K562 (cell line): ENCODE results near the gene CDC27. TPM values are rescaled to one million over a fixed set of nuclear protein-coding genes. Genes with fewer than 3 reads are reported as not detected.
A peak's percentile ranks its signal among the peaks of the same experiment; 100 is the strongest.

Experiments
- ATAC-seq: fragments of 200-7000 bp; cut with Tn5 transposase; 3 replicates; pipeline ENCODE4 v1.9.1; 2020; ENCODE audit warnings: moderate library complexity
- BruUV-seq: library from RNA; stranded (reverse); fragments of 400-500 nt; replicated peaks from 2 replicates; lab custom pipeline; 2021; lab: Mats Ljungman, UMichigan
- CTCF ChIA-PET: fragments of 300-600 bp; formaldehyde crosslinking; extraction: SDS; loops from one replicate; lab custom pipeline; 2021; ENCODE audit warnings: low intra/inter-chr PET ratio; lab: Yijun Ruan, JAX
- POLR2A ChIA-PET: fragments of 300-600, 350-650 bp; sonication (Branson Sonifier 250); formaldehyde crosslinking; extraction: SDS; loops from one replicate; lab custom pipeline; 2021; ENCODE audit warnings: antibody characterized with exemption, inconsistent platforms; lab: Yijun Ruan, JAX
- DNase-seq, 4 experiments: peaks; one replicate each; pipeline versions ENCODE4 v3.0.0 to v3.0.0-alpha.2; 2011 to 2018; ENCODE audit warnings: low spot score in 3 of 4, mixed read lengths in 3 of 4; ENCODE audit errors: extremely low read depth in 1 of 4
- FAIRE-seq: peaks from 2 replicates; lab custom pipeline; 2011; peaks lifted over from hg19 to GRCh38; lab: Jason Lieb, UNC
- H2AFZ ChIP-seq: 2 replicates; pipeline ENCODE4 v1.6.0; 2011; ENCODE audit warnings: low read depth, low read length, control low read depth, inconsistent platforms
- H3K27ac ChIP-seq: fragments of 200-600 bp; 3 replicates; pipeline ENCODE4 v1.8.0; 2011; ENCODE audit warnings: low read depth, mild to moderate bottlenecking, control low read depth, inconsistent platforms, low read length, moderate library complexity, mixed read lengths; ENCODE audit errors: extremely low read depth
- H3K27me3 ChIP-seq, 2 experiments: fragments of 300-600 bp in 1 of 2; 2 replicates in 1 of 2; 3 replicates in 1 of 2; pipeline versions ENCODE4 v1.6.0 to v1.8.0; 2011; ENCODE audit warnings: inconsistent platforms in 2 of 2, low read length in 2 of 2, mild to moderate bottlenecking in 1 of 2, mixed read lengths in 1 of 2, moderate library complexity in 1 of 2; ENCODE audit not compliant: control insufficient read depth in 2 of 2, insufficient read depth in 2 of 2
- H3K36me3 ChIP-seq: fragments of 300-600 bp; 3 replicates; pipeline ENCODE4 v1.8.0; 2011; ENCODE audit warnings: mild to moderate bottlenecking, low read length, inconsistent platforms; ENCODE audit not compliant: control insufficient read depth, insufficient read depth
- H3K4me1 ChIP-seq, 2 experiments: fragments of 200-600 bp in 1 of 2; replicated peaks in 1 of 2; 2 replicates in 1 of 2; 3 replicates in 1 of 2; pipeline versions ENCODE4 v1.5.1 to v1.8.0; 2011; ENCODE audit warnings: inconsistent platforms in 2 of 2, low read length in 2 of 2, mild to moderate bottlenecking in 1 of 2, mixed read lengths in 1 of 2, moderate library complexity in 1 of 2; ENCODE audit not compliant: control insufficient read depth in 2 of 2, insufficient read depth in 2 of 2
- H3K4me2 ChIP-seq: 2 replicates; pipeline ENCODE4 v1.6.1; 2011; ENCODE audit warnings: low read length, control low read depth, inconsistent platforms, mixed read lengths; ENCODE audit not compliant: insufficient read depth
- H3K4me3 ChIP-seq: fragments of 200-600 bp; sonication (generic), shearing (Covaris generic); 2 replicates; pipeline ENCODE4 v1.5.1; 2016; ENCODE audit warnings: control low read depth, inconsistent platforms
- H3K79me2 ChIP-seq: fragments of 200-600 bp; 3 replicates; pipeline ENCODE4 v1.8.0; 2011; ENCODE audit warnings: low read length, inconsistent platforms; ENCODE audit not compliant: control insufficient read depth, insufficient read depth
- H3K9ac ChIP-seq, 2 experiments: 2 replicates each; pipeline versions ENCODE4 v1.6.0 to v1.6.1; 2011; ENCODE audit warnings: low read depth in 2 of 2, low read length in 2 of 2, control low read depth in 1 of 2, inconsistent platforms in 1 of 2, mild to moderate bottlenecking in 1 of 2, mixed read lengths in 1 of 2; ENCODE audit not compliant: insufficient read depth in 1 of 2
- H3K9me1 ChIP-seq: one replicate; pipeline ENCODE4 v1.6.0; 2011; ENCODE audit warnings: inconsistent platforms, mild to moderate bottlenecking, low read length, moderate library complexity; ENCODE audit not compliant: control insufficient read depth, insufficient read depth
- H3K9me3 ChIP-seq: replicated peaks from 2 replicates; pipeline ENCODE4 v1.5.1; 2011; ENCODE audit warnings: low read depth, low read length, inconsistent platforms; ENCODE audit not compliant: control insufficient read depth, insufficient read depth
- H4K20me1 ChIP-seq: replicated peaks from 2 replicates; pipeline ENCODE4 v1.6.1; 2011; ENCODE audit warnings: low read length, inconsistent platforms, mixed read lengths; ENCODE audit not compliant: control insufficient read depth, insufficient read depth
- CBFA2T3 ChIP-seq: fragments of 450-650 bp; IDR thresholded peaks from 2 replicates; pipeline ENCODE4 v1.6.1; 2017
- CREBBP ChIP-seq: IDR thresholded peaks from one replicate; pipeline ENCODE4 v1.6.1; 2012; ENCODE audit warnings: low read depth, mild to moderate bottlenecking, control low read depth, inconsistent platforms, low read length
- FOS ChIP-seq: IDR thresholded peaks from 3 replicates; pipeline ENCODE4 v1.6.1; 2011; ENCODE audit not compliant: insufficient read length; ENCODE audit errors: extremely low read depth
- MBD1 ChIP-seq: fragments of 250-450 bp; sonication (Bioruptor Pico); IDR thresholded peaks from 2 replicates; pipeline ENCODE4 v1.8.0; 2022; ENCODE audit warnings: inconsistent platforms
- MIER1 ChIP-seq: fragments of 450-650 bp; IDR thresholded peaks from 2 replicates; pipeline ENCODE4 v1.6.1; 2016; ENCODE audit warnings: antibody characterized with exemption, mild to moderate bottlenecking, low read depth
- MTA3 ChIP-seq: fragments of 450-650 bp; formaldehyde crosslinking; IDR thresholded peaks from 2 replicates; pipeline ENCODE4 v1.6.1; 2017; ENCODE audit warnings: mild to moderate bottlenecking, borderline replicate concordance
- NBN ChIP-seq: fragments of 450-650 bp; IDR thresholded peaks from 2 replicates; pipeline ENCODE4 v1.6.1; 2016; ENCODE audit warnings: low read depth, mild to moderate bottlenecking
- NR2C2 ChIP-seq, 2 experiments: fragments of 200-800 bp in 1 of 2; sonication (Bioruptor generic) in 1 of 2; sonication (generic) in 1 of 2; formaldehyde crosslinking in 1 of 2; IDR thresholded peaks; 2 replicates each; pipeline versions ENCODE4 v1.6.1 to v1.8.0; 2016 to 2022; ENCODE audit warnings: mild to moderate bottlenecking in 1 of 2, missing compliant biosample characterization in 1 of 2, missing genetic modification characterization in 1 of 2, missing genetic modification reagents in 1 of 2
- NR3C1 ChIP-seq: sonication (generic); formaldehyde crosslinking; IDR thresholded peaks from 2 replicates; pipeline ENCODE4 v1.8.1; 2022; ENCODE audit warnings: missing genetic modification reagents
- NR4A1 ChIP-seq, 2 experiments: fragments of 250-450 bp in 1 of 2; fragments of 450-650 bp in 1 of 2; sonication (Bioruptor Pico) in 1 of 2; IDR thresholded peaks; 2 replicates each; pipeline versions ENCODE4 v1.4.0 to v1.6.1; 2016 to 2020; ENCODE audit warnings: mild to moderate bottlenecking in 2 of 2, missing compliant biosample characterization in 1 of 2, missing genetic modification characterization in 1 of 2, moderate library complexity in 1 of 2
- PTBP1 ChIP-seq: fragments of 200-400 bp; formaldehyde crosslinking; IDR thresholded peaks from 2 replicates; pipeline ENCODE4 v1.6.1; 2017; ENCODE audit warnings: low read depth, low read length
- XRCC4 ChIP-seq: IDR thresholded peaks from one replicate; pipeline ENCODE4 v1.6.1; 2011; ENCODE audit not compliant: insufficient read depth, insufficient read length; ENCODE audit errors: extremely low read depth
- ZFPM2 ChIP-seq: fragments of 250-450 bp; sonication (Bioruptor Pico); IDR thresholded peaks from 2 replicates; pipeline ENCODE4 v1.5.1; 2022; ENCODE audit warnings: mild to moderate bottlenecking
- ZFX ChIP-seq: sonication (generic); formaldehyde crosslinking; IDR thresholded peaks from 2 replicates; pipeline ENCODE4 v1.8.0; 2022; ENCODE audit warnings: mild to moderate bottlenecking, missing genetic modification reagents, moderate library complexity
- WGBS: fragments of 100-300 bp; shearing (Covaris generic); methylation state at CpG from one replicate; pipeline ENCODE4 v1.1.6; 2016; ENCODE audit warnings: low coverage, mixed read lengths; ENCODE audit not compliant: insufficient coverage; ENCODE audit errors: missing lambda C conversion rate; 5-methylcytosine and 5-hydroxymethylcytosine counted together
- in situ Hi-C: fragments of 300-500 bp; cut with MboI; formaldehyde crosslinking; loops from 4 replicates; pipeline ENCODE4 v1.15.0; 2018; ENCODE audit warnings: inconsistent platforms, mixed read lengths
- intact Hi-C: fragments of 100-400 bp; cut with micrococcal nuclease; formaldehyde crosslinking; loops from 2 replicates; pipeline ENCODE4 v1.14.2; 2022
- polyA plus RNA-seq, 8 experiments: library from polyadenylated mRNA; depleted of rRNA in 4 of 8; stranded (reverse) in 5 of 8; unstranded in 3 of 8; fragments of >200 nt; fragmentation: Nextera tagmentation in 2 of 8; fragmentation: Illumina TruSeq in 1 of 8; extraction: Ambion mirVana in 2 of 8; extraction: Trizol in 1 of 8; gene quantifications; 2 replicates each; pipeline versions ENCODE4 v1.2.1 to v1.2.3, GENCODE V29; 2011 to 2014; ENCODE audit warnings: inconsistent platforms in 1 of 8, missing spikeins in 1 of 8
- total RNA-seq, 7 experiments: library from RNA; depleted of rRNA in 6 of 7; stranded (reverse); fragments of >200 nt in 6 of 7; fragmentation: Illumina TruSeq in 2 of 7; extraction: Trizol in 2 of 7; gene quantifications; 2 replicates each; pipeline versions ENCODE4 v1.2.1 to v1.2.3, GENCODE V29; 2011 to 2021; ENCODE audit warnings: low replicate concordance in 1 of 7

Gene CDC27
- total and polyA plus RNA-seq, 9 of the 15 experiments (the other 6 are each of a cell fraction or from before 2014, with no cell fraction given): 28.6 to 155 (median 94.1) TPM

DNA sequence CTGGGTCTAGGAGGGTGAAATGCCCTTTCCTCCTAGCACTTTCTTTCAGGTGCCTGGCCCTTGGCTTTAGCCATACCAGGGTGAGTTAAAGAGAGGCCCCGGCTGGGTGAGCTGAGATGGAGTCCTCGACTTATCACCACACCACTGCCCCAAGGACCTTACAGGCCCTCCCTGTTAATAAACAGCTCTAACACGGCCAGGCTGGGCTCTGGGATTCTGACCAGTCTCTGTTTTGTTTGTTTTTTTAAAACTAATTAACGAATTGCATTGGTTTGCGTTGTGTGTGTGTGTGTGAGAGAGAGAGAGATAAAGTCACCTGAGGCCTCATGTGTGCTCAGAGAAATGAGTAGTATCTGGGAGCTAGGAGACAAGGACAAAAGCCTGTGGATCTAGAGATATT, 34.4 kb upstream of the CDC27 start:
- intact Hi-C loops (no loop called here), in situ Hi-C loops (loop anchor here (10.0 kb wide), 1 partner anchor 391 kb away; no protein-coding TSS in a partner anchor)
- ChIA-PET POLR2A (interaction anchor here (0.6 to 1.7 kb wide), 3 partner anchors 10 to 113 kb away, joined by 3 to 5 read pairs (median 3); no protein-coding TSS in a partner anchor), CTCF (no interaction called here)
- H3K4me1 ChIP-seq: peaks cover 29 to 38% of the 10 kb centered on the region in 2 experiments; a peak in 4 of 5 replicates
- ATAC-seq: no peak
- H4K20me1 ChIP-seq: no peaks in the 10 kb centered on the region
- peaks cover 24% of the 10 kb centered on the region for H3K9me3 ChIP-seq
- TF ChIP-seq XRCC4 (no peak), CBFA2T3 (peak; percentile 34)
- H3K4me2 ChIP-seq: no peak overlapping the region
- DNase-seq: no peak
- no peak overlapping the region for H3K9ac ChIP-seq
- FAIRE-seq: no peak
- no TSS peak for BruUV-seq
- H3K36me3 ChIP-seq: peaks cover 49% of the 10 kb centered on the region
- H3K9me1 ChIP-seq: no peaks in the 10 kb centered on the region
- H3K27ac ChIP-seq: no peak overlapping the region
- H2AFZ ChIP-seq: no peak overlapping the region
- H3K4me3 ChIP-seq: no peak overlapping the region
- 86% methylated on average over 4 of the region's 5 CpGs for WGBS
- H3K79me2 ChIP-seq: peaks cover 12% of the 10 kb centered on the region; the same call in 2 of the 3 replicates
- no peaks in the 10 kb centered on the region for H3K27me3 ChIP-seq

- Histone ChIP-seq H3K36me3 (peaks cover 49% of the 10 kb centered on the region), H3K9ac (no peak overlapping the region), H3K4me3 (no peak overlapping the region), H4K20me1 (no peaks in the 10 kb centered on the region), H3K9me1 (no peaks in the 10 kb centered on the region), H3K4me2 (no peak overlapping the region), H2AFZ (no peak overlapping the region), H3K4me1 (peaks cover 31 to 42% of the 10 kb centered on the region in 2 experiments; a peak in 4 of 5 replicates), H3K27me3 (no peaks in the 10 kb centered on the region), H3K79me2 (peaks cover 12% of the 10 kb centered on the region; the same call in 2 of the 3 replicates), H3K9me3 (peaks cover 24% of the 10 kb centered on the region), H3K27ac (no peak overlapping the region)
- DNase-seq (no peak), ATAC-seq (no peak), FAIRE-seq (no peak)
- BruUV-seq: no TSS peak
- CTCF ChIA-PET: no interaction called here
- TF ChIP-seq NBN (no peak), NR2C2 (CRISPR knock-in tag; IDR thresholded peaks at IDR 0.05) (no peak), NR2C2 (tag; IDR thresholded peaks at IDR 0.05) (no peak), ZFX (CRISPR knock-in tag) (no peak), NR4A1 (CRISPR knock-in tag; IDR thresholded peaks at IDR 0.05) (no peak), NR4A1 (tag; IDR thresholded peaks at IDR 0.05) (no peak), MBD1 (CRISPR knock-in tag) (no peak), ZFPM2 (CRISPR knock-in tag) (no peak), NR3C1 (CRISPR knock-in tag) (no peak), FOS (no peak), MIER1 (no peak), MTA3 (no peak), PTBP1 (no peak), CREBBP (no peak)
- intact Hi-C loops: no loop called here
- in situ Hi-C loops: loop anchor here (10.0 kb wide), 1 partner anchor 392 kb away; no protein-coding TSS in a partner anchor
- POLR2A ChIA-PET: interaction anchor here (1.0 kb wide), 1 partner anchor 11 kb away, joined by 3 read pairs; no protein-coding TSS in a partner anchor
- 94% methylated on average over 3 of the region's 3 CpGs for WGBS
Observed at GRCh38 chr17:47223007-47223406, 33.9 kb upstream of the CDC27 start.
